ENCODE data around the gene BCR.

DNA sequence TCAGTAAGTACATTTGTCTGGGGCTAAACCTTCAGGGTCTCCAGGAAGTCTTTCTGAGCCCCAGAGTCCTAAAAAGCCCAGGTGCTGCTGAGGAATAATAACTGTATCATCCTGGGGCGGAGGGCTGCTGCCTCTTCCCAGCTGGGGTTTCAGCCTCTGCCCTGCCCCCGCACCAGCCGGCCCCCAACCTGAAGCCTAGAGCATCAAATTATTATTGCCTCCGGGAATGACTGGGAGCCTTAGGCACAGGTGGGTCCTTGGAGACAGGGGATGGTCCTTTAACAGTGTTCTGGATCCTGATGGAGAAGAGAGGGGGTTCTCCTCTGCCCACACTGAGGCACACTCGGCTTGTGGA lies 64.4 kb downstream of the BCR start:
- TF ChIP-seq, protein P1, sequence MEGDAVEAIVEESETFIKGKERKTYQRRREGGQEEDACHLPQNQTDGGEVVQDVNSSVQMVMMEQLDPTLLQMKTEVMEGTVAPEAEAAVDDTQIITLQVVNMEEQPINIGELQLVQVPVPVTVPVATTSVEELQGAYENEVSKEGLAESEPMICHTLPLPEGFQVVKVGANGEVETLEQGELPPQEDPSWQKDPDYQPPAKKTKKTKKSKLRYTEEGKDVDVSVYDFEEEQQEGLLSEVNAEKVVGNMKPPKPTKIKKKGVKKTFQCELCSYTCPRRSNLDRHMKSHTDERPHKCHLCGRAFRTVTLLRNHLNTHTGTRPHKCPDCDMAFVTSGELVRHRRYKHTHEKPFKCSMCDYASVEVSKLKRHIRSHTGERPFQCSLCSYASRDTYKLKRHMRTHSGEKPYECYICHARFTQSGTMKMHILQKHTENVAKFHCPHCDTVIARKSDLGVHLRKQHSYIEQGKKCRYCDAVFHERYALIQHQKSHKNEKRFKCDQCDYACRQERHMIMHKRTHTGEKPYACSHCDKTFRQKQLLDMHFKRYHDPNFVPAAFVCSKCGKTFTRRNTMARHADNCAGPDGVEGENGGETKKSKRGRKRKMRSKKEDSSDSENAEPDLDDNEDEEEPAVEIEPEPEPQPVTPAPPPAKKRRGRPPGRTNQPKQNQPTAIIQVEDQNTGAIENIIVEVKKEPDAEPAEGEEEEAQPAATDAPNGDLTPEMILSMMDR (IDR thresholded peaks at IDR 0.05; ENCODE audit: poor library complexity, severe bottlenecking): no peak
- TF ChIP-seq RAD21 (conservative IDR thresholded peaks at IDR 0.05) (no peak), MXI1 (conservative IDR thresholded peaks at IDR 0.05; ENCODE audit: poor library complexity, severe bottlenecking) (no peak)
